ENCODE results near the gene NAA38. TPM values are rescaled to one million over a fixed set of nuclear protein-coding genes. Genes with fewer than 3 reads are reported as not detected.

The NAA38 gene
- total and polyA plus RNA-seq, 10 donors: 51.0 to 185 (median 65.6) TPM

GRCh38 chr17:7856011-7856810, 1.1 kb downstream of the NAA38 start:
- Histone ChIP-seq H3K36me3 (peaks cover 0 to 68% (median 30%) of the 10 kb centered on the region in 6 donors), H3K27ac (peak overlapping the region; percentile 76 to 99 (median 95)), H3K9me3 (no peaks in the 10 kb centered on the region), H3K4me1 (peaks cover 37 to 78% (median 55%) of the 10 kb centered on the region in 6 donors), H3K27me3 (replicated peaks in 1 of 7) (no peaks in the 10 kb centered on the region), H3K4me3 (peak overlapping the region; percentile 43 to 80 (median 71))
- DNase-seq: peak; percentile 91
- 5 to 10% (median 8%) methylated on average over 26 to 29 of the region's 29 CpGs for WGBS, 5 donors
- TF ChIP-seq CTCF (IDR thresholded peaks at IDR 0.05 in 8 of 11, conservative IDR thresholded peaks at IDR 0.05 in 3 of 11) (no peak), POLR2AphosphoS5 (IDR thresholded peaks at IDR 0.05) (peak; percentile 73 to 78 (median 76)), POLR2A (IDR thresholded peaks at IDR 0.05) (no peak)
- intact Hi-C loops (cut with DNase I; ENCODE audit: low total_unique reads): no loop called here

- WGBS, 5 donors: 20 to 37% (median 31%) methylated on average over 15 of the region's 15 CpGs
- Histone ChIP-seq H3K27ac (peak overlapping the region; percentile 7 to 99 (median 95)), H3K4me1 (peaks cover 39 to 84% (median 61%) of the 10 kb centered on the region in 6 donors), H3K9me3 (no peaks in the 10 kb centered on the region), H3K36me3 (peaks cover 0 to 69% (median 36%) of the 10 kb centered on the region in 6 donors), H3K4me3 (peak overlapping the region in 7 of 8 donors; percentile 15 to 79 (median 71)), H3K27me3 (replicated peaks in 1 of 7) (no peaks in the 10 kb centered on the region)
- intact Hi-C loops (cut with DNase I; ENCODE audit: low total_unique reads): no loop called here
- DNase-seq: no peak
- TF ChIP-seq POLR2A (IDR thresholded peaks at IDR 0.05) (no peak), POLR2AphosphoS5 (IDR thresholded peaks at IDR 0.05) (no peak), CTCF (IDR thresholded peaks at IDR 0.05 in 8 of 11, conservative IDR thresholded peaks at IDR 0.05 in 3 of 11) (no peak)
Observed at GRCh38 chr17:7855660-7856010, 1.7 kb downstream of the NAA38 start.

GRCh38 chr17:7854851-7855659, 2.3 kb downstream of the NAA38 start, which contains the start of gene TMEM88:
Gene TMEM88 (plus strand): TSS chr17:7855066. CDS start chr17:7855075, 9 bp downstream.
- intact Hi-C loops (cut with DNase I; ENCODE audit: low total_unique reads): no loop called here
- Histone ChIP-seq H3K36me3 (peaks cover under 1 to 69% (median 41%) of the 10 kb centered on the region in 6 donors), H3K27ac (peak within 1 kb of the TSS; percentile 7 to 99 (median 95)), H3K9me3 (no peaks in the 10 kb centered on the region), H3K4me1 (peaks cover 39 to 90% (median 61%) of the 10 kb centered on the region in 6 donors), H3K27me3 (replicated peaks in 1 of 7) (no peaks in the 10 kb centered on the region), H3K4me3 (peak within 1 kb of the TSS in 7 of 8 donors; percentile 15 to 79 (median 71))
- peak; percentile 87 for DNase-seq
- TF ChIP-seq POLR2A (IDR thresholded peaks at IDR 0.05) (no peak), POLR2AphosphoS5 (IDR thresholded peaks at IDR 0.05) (peak; percentile 31 to 82 (median 62)), CTCF (IDR thresholded peaks at IDR 0.05 in 8 of 11, conservative IDR thresholded peaks at IDR 0.05 in 3 of 11) (no peak)
- WGBS, 5 donors: 64 to 80% (median 70%) methylated on average over 44 to 57 of the region's 57 CpGs
